Upper lobe of left lung (tissue), 6 donors: ENCODE measurements around the gene PNPLA7. TPM values are rescaled to one million over a fixed set of nuclear protein-coding genes. Genes with fewer than 3 reads are reported as not detected.

Experiments used
- ATAC-seq, 2 donors: fragments of 200-7000 bp; cut with Tn5 transposase; one replicate each; pipeline ENCODE4 v1.9.1; 2022; ENCODE audit warnings: mild to moderate bottlenecking in 2 of 2, moderate library complexity in 2 of 2; ENCODE audit not compliant: low FRiP score in 2 of 2
- DNase-seq, 2 donors: peaks; one replicate each; pipeline ENCODE4 v3.0.0-alpha.2; 2019 to 2020
- H3K27ac ChIP-seq, 4 donors: fragments of 200-600 bp; sonication (generic); one replicate each; pipeline ENCODE4 v1.5.1; 2016 to 2019
- H3K27me3 ChIP-seq, 4 donors: fragments of 200-600 bp; sonication (generic); one replicate each; pipeline ENCODE4 v1.5.1; 2017 to 2019
- H3K36me3 ChIP-seq, 4 donors: fragments of 200-600 bp; sonication (generic); one replicate each; pipeline ENCODE4 v1.5.1; 2016 to 2019
- H3K4me1 ChIP-seq, 4 donors: fragments of 200-600 bp; sonication (generic); one replicate each; pipeline ENCODE4 v1.5.1; 2018 to 2019
- H3K4me3 ChIP-seq, 4 donors: fragments of 200-600 bp; sonication (generic); one replicate each; pipeline ENCODE4 v1.5.1; 2017 to 2019; ENCODE audit warnings: mild to moderate bottlenecking in 2 of 4, moderate library complexity in 1 of 4
- H3K9me3 ChIP-seq, 4 donors: fragments of 200-600 bp; sonication (generic); one replicate each; pipeline ENCODE4 v1.5.1; 2018 to 2019
- EP300 ChIP-seq, 4 donors: sonication (generic); formaldehyde crosslinking; IDR thresholded peaks; one replicate each; pipeline ENCODE4 v1.5.1; 2017; ENCODE audit warnings: antibody characterized with exemption in 4 of 4, control low read depth in 2 of 4
- POLR2A ChIP-seq, 4 donors: fragments of 450-650 bp; IDR thresholded peaks; one replicate each; pipeline ENCODE4 v1.5.1; 2016 to 2017; ENCODE audit warnings: antibody characterized with exemption in 4 of 4, mild to moderate bottlenecking in 2 of 4
- POLR2AphosphoS5 ChIP-seq, 2 donors: sonication (generic); formaldehyde crosslinking; IDR thresholded peaks; one replicate each; pipeline ENCODE4 v1.5.1; 2017; ENCODE audit warnings: antibody characterized with exemption in 2 of 2
- WGBS, 2 donors: methylation state at CpG; one replicate each; pipeline ENCODE4 v1.1.5; 2017 to 2018; 5-methylcytosine and 5-hydroxymethylcytosine counted together
- total RNA-seq, 6 donors: library from RNA; depleted of rRNA in 4 of 6; stranded (reverse); fragments of >200 nt in 4 of 6; gene quantifications; one replicate each; pipeline versions ENCODE4 v1.1.0 to v1.2.1, GENCODE V29; 2016 to 2021
- TF ChIP-seq, protein P1 (sequence below), 6 experiments: fragments of 450-650 bp in 4 of 6; fragments of 200-600 bp in 2 of 6; sonication (generic) in 2 of 6; IDR thresholded peaks; one replicate each; pipeline ENCODE4 v1.5.1; 2016 to 2019; ENCODE audit warnings: antibody characterized with exemption in 6 of 6
- donor health status: DM: no; HTN: no; CAD: no; lungs with moderate emphysema.
- donor health status: DM: no; HTN: yes; CAD: no; lungs with severe emphysema.

The PNPLA7 gene
- total RNA-seq, 6 donors from 2014 or later: 6.0 to 104 (median 14.0) TPM

DNA sequence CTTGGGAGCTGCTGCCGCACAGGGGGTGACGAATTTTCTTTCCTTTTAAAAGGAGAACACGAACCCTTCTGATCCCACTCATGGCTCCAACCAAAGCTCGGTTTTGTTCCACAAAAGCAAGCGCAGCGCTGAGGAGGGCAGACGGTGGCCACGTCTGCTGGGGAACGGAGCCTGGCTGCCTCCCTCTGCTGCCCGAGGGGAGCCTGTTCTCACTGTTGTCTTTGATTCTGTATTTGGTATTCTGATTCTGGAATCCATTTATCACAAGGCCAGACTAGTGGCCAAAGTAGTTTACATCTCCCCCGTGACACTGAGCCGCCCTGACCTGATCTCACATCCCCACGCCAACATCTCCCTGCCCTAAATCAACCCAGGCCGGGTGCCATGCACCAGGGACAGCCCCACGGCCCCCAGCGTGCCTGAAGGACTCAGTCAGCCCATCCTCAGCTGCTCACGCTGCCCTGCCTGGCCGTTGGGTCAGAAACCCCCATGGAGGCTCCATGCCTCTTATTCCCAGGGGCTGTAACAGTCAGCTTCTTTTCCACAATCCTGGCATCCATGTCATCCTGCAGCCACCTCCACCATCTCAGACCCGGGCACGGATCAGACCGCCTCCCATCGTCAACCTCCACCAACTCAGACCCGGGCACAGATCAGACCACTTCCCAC is 84.3 kb downstream of the PNPLA7 start:
- peaks cover 0 to 14% (median 2%) of the 10 kb centered on the region in 4 donors for H3K4me1 ChIP-seq

DNA sequence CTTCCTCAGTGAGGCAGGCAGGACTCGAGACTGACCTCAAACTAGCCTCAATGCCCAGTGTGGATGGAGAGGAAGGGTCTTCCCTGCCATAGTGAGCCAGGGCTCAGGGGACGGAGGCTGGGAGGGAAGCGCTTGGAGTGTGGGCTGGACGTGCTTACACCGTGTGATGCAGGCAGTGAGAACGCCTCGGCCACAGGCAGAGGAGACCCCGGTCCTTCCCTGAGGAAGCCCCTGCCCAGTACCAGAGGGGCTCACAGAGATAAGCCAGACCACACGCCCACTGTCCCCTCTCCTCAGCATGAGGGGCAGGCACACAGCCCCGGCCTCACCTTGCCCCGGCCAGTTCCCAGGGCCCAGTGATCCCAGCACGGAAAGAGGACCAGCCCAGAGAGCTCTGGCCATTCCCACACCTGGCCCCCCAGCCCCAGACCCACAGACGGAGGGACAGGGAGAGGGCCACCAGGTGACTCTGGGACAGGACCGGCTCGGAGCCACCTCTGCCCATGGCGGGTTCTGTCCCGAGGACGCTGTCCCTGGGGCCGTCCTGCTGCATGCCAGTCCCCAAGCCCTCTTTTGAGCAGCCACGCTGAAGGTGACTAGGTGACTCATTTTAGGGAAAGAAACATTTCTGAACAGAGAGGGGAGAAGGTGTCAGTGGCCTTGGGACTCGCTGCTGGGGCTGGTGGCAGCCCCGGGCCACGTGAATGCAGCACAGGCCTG is 85.0 kb downstream of the PNPLA7 start:
- ATAC-seq: no peak
- H3K36me3 ChIP-seq: no peaks in the 10 kb centered on the region
- peak in 1 of 2 donors; percentile 76 for DNase-seq
- TF ChIP-seq EP300 (IDR thresholded peaks at IDR 0.05) (no peak), POLR2A (IDR thresholded peaks at IDR 0.05) (no peak), POLR2AphosphoS5 (IDR thresholded peaks at IDR 0.05) (no peak)
- TF ChIP-seq, protein P1, sequence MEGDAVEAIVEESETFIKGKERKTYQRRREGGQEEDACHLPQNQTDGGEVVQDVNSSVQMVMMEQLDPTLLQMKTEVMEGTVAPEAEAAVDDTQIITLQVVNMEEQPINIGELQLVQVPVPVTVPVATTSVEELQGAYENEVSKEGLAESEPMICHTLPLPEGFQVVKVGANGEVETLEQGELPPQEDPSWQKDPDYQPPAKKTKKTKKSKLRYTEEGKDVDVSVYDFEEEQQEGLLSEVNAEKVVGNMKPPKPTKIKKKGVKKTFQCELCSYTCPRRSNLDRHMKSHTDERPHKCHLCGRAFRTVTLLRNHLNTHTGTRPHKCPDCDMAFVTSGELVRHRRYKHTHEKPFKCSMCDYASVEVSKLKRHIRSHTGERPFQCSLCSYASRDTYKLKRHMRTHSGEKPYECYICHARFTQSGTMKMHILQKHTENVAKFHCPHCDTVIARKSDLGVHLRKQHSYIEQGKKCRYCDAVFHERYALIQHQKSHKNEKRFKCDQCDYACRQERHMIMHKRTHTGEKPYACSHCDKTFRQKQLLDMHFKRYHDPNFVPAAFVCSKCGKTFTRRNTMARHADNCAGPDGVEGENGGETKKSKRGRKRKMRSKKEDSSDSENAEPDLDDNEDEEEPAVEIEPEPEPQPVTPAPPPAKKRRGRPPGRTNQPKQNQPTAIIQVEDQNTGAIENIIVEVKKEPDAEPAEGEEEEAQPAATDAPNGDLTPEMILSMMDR (IDR thresholded peaks at IDR 0.05): no peak
- H3K4me1 ChIP-seq: peaks cover 0 to 14% (median 2%) of the 10 kb centered on the region in 4 donors
- no peak overlapping the region for H3K27ac ChIP-seq
- no peaks in the 10 kb centered on the region for H3K27me3 ChIP-seq
- H3K9me3 ChIP-seq: no peaks in the 10 kb centered on the region
- no peak overlapping the region for H3K4me3 ChIP-seq
- 92 to 93% methylated on average over 7 to 20 of the region's 23 CpGs for WGBS, 2 donors

More for the DNA sequence above, 84.3 kb downstream of the PNPLA7 start:
- H3K9me3 ChIP-seq: no peaks in the 10 kb centered on the region
- no peak overlapping the region for H3K4me3 ChIP-seq
- TF ChIP-seq POLR2A (IDR thresholded peaks at IDR 0.05) (no peak), EP300 (IDR thresholded peaks at IDR 0.05) (no peak), POLR2AphosphoS5 (IDR thresholded peaks at IDR 0.05) (no peak)
- TF ChIP-seq, protein P1 (IDR thresholded peaks at IDR 0.05): no peak
- H3K27ac ChIP-seq: no peak overlapping the region
- H3K36me3 ChIP-seq: no peaks in the 10 kb centered on the region
- H3K27me3 ChIP-seq: no peaks in the 10 kb centered on the region
- 86 to 91% methylated on average over 22 to 23 of the region's 23 CpGs for WGBS, 2 donors
- DNase-seq: peak in 1 of 2 donors; percentile 53
- no peak for ATAC-seq

DNA sequence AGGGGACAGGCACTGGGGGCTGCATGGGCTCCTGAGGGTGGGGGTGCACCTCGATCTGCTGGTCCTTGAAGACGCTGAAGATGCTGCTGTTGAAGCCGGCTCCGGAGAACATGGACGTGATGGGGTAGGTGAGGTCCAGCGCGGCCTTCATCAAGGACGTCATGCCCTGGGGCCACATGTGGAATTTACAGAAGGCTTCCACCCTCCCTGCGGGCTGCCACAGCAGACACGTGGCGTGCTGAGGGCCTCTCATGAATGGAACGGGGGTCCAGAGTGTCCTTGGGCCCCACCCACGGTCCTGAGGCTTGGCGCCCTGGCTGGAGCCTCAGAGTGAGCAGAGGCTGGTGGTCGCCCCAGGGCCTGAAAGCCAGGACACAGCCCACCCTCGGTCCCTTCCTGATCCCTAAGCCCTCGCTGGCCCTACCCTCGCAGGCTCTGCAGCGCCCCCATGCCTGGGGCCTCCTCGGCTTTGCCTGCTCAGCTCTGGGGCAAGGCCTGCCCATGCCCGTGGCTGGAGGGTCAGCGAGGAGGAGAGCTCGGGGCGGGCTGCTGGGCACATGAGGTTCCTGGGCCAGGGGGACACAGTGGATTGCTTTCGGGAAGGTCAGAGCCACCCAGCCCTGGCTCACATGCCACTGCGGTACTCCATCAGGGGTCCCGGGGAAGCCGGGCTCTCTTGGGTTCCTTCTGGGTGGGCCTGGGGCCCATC is 85.8 kb downstream of the PNPLA7 start:
- H3K36me3 ChIP-seq: no peaks in the 10 kb centered on the region
- ATAC-seq (no peak), DNase-seq (peak in 1 of 2 donors; percentile 71)
- H3K27ac ChIP-seq: no peak overlapping the region
- H3K27me3 ChIP-seq: no peaks in the 10 kb centered on the region
- H3K4me3 ChIP-seq: no peak overlapping the region
- 96 to 97% methylated on average over 19 to 23 of the region's 28 CpGs for WGBS, 2 donors
- peaks cover 5 to 20% (median 9%) of the 10 kb centered on the region in 4 donors for H3K4me1 ChIP-seq
- no peaks in the 10 kb centered on the region for H3K9me3 ChIP-seq
- no peak for TF ChIP-seq POLR2A (IDR thresholded peaks at IDR 0.05)
- TF ChIP-seq POLR2AphosphoS5 (IDR thresholded peaks at IDR 0.05): no peak
- TF ChIP-seq EP300 (IDR thresholded peaks at IDR 0.05): no peak

DNA sequence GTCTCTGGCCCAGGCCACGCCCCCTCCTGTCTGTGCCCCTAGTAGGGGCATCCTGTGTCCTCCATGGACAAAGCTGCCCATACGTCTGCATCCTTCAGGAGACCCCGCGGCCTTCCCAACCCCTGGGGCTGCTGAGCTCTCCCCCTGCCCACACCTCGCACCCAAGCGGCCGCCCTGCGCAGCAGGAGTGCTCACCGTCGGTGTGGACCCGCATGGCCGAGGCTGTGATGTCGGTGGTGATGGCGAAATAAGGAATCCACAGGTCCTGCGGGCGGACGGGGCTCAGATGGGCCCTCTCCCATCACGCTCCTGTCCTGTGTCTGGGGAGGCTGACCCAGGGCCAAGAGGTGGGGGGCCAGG is 86.3 kb downstream of the PNPLA7 start:
- no peaks in the 10 kb centered on the region for H3K9me3 ChIP-seq
- no peak for ATAC-seq
- peak in 1 of 2 donors; percentile 68 for DNase-seq
- H3K36me3 ChIP-seq: no peaks in the 10 kb centered on the region
- TF ChIP-seq POLR2AphosphoS5 (IDR thresholded peaks at IDR 0.05) (no peak), EP300 (IDR thresholded peaks at IDR 0.05) (no peak), POLR2A (IDR thresholded peaks at IDR 0.05) (no peak)
- TF ChIP-seq, protein P1 (IDR thresholded peaks at IDR 0.05): no peak
- no peaks in the 10 kb centered on the region for H3K27me3 ChIP-seq
- peaks cover 6 to 23% (median 10%) of the 10 kb centered on the region in 4 donors for H3K4me1 ChIP-seq
- H3K4me3 ChIP-seq: no peak overlapping the region
- H3K27ac ChIP-seq: no peak overlapping the region
- WGBS, 2 donors: 95 to 99% methylated on average over 13 to 17 of the region's 18 CpGs
